GF-D8 (cell line): ENCODE results near the gene CXCR6.

Experiments used
- DNase-seq: peaks from one replicate; lab custom pipeline; 2025; lab: John Stamatoyannopoulos, UW

CXCR6 gene

GRCh38 chr3:45969116-45969515 is 25.9 kb downstream of the CXCR6 start:
- no peak for DNase-seq

DNA sequence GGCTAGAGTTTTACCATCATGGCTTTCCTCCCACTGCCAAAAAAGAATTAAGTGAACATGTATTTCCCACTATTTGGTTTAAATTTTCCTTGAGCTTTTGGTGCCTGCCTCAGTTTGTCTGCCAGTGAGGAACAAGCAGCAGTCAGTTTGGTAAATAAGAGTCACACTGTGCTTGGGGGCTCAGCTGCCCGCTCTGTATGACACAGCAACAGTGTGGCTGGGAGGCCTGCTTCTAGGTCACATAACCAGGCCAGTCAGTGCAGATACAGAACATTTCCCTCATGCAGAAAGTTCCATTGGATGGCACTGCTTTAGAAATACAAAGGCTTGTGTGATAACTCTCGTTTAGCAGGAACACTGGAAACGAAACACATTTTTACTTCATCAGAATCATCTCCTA is 26.7 kb downstream of the CXCR6 start:
- no peak for DNase-seq

- DNase-seq = peak; percentile 95
These were observed 29.5 kb downstream of the CXCR6 start for GRCh38 chr3:45972534-45973402.

DNA sequence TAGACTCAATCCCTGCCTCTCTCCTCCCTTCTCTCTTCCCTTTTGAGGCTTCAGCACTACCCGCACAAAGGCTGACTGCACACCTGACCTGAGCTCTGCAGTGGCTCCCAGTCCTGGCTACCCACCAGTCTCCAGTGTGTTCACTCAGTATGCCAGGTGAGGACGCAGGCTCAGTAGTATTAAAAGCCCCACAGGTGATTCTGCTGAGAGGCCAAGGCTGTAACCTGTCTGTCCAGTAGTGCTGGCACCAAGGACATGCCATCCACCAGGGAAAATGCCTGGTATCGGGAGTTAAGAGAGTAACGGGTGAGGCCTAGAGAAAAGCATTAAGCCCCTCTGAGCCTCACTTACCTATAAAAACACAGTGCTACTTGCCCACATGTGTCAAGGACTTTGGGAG is 31.4 kb downstream of the CXCR6 start:
- no peak for DNase-seq

DNA sequence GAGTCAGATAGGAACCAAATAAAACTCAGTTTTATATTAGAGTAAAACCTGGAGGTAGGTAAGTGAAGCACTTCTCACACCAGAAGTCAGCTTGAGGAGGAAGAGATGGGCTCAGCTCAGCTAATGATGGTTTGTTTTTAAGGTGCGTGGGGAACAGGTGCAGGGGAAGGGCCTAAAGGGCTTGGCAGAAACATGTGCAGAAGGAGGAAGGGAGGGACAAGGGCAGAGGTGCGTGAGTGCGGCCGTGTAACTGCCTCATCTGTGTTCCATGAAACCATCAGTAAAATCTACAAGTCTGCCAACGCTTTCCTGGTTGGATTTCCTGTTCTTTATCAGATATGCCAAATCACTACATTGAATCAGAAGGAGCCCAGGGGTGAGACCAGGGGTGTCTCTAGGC is 32.4 kb downstream of the CXCR6 start:
- peak; percentile 21 for DNase-seq

DNA sequence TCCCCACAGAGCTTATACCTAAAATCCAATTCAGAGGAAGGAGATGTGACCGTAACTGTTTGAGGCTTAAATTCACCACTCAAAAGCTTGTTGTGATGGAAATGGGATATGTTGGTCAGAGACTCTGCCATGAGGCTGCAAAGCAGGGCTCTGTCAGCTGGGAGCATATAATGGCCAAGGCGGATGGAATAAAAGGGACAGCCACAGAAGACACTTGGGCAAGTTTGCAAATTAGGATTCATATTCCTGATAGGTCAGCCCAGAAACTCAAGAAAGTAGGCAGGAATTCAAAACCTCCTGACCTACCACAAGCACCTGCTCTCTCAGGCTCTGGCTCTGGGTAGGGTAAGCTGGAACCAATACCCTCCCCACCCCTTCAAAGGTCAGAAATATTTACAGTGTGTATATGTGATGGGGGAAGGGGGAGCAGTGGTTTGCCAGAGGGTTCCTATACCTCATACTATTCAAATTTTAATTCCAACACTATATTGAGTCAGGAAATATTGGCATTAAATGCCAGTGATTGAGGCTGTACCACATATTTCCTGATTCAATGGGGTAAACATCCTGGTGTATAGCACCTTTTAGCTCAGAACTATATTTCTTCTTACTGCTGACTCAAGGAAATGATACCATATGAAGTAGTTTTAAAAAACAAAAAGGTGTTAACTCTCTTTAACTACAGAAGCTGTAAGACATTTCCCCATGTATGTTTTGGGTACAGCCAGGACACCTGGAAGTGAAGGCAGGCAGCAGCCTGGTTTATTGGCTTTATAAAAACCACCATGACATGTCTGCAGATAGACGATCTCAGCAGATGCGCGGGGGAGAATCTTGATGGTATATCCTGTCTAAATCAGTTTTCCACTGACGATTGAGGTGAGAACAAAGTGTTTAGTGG is 33.2 kb downstream of the CXCR6 start:
- DNase-seq = peak; percentile 45

DNA sequence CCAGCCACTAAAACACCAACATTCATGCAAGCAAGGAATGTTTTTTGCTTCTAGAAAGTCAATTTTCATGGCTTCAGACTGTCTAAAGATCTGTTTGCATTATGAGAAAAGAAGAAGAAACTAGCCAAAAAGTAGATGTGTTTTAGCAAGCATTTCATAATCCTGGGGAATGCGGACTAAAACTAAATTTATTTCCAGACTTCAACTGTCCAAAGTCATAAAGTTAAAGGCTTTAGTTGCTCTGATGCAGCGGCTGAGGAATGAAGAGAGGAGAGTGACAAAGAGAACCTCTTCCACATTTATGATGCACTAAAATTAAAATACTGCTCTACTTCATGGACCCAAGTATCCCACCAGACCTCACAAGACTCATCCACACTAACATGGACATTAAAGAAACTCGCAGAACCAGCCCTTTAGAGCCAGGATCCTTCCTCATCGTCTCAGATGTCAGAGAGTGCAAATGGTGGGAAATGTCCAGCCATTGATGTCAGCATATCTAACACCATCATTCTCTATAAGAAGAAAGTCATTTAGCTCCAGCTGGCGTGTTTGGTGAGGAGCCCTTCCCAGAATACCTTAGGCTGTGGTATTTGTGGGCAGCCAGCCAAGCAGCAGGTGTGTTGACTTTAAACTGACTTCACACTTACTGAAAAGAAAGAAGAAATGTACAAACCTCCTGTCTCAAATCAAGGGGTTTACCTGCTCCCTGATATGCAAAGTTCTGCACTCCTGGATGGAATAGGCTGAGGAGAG is 34.9 kb downstream of the CXCR6 start:
- no peak for DNase-seq

DNA sequence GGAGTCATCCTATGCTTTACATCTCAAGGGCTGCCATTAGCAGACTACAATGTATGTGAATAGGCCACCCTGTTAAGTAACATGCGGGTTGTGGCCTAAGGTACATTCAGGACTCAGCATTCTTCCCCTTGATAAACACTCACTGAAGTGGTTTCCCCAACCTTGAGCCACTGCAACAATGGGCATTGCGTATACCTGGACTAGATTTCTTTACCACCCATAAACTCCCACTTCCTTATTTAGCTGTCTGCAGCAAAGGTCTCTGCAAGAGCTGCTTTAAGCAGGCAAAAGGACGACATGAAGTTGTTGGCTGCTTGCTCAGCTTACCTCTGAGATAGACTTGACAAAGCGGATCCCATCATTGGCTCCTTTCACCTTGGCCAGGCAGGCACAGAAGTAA is 36.1 kb downstream of the CXCR6 start:
- DNase-seq = peak; percentile 64

- DNase-seq = no peak
These were observed 37.1 kb downstream of the CXCR6 start for GRCh38 chr3:45980229-45980813.

GRCh38 chr3:45980819-45981218 is 37.6 kb downstream of the CXCR6 start:
- DNase-seq = no peak

DNA sequence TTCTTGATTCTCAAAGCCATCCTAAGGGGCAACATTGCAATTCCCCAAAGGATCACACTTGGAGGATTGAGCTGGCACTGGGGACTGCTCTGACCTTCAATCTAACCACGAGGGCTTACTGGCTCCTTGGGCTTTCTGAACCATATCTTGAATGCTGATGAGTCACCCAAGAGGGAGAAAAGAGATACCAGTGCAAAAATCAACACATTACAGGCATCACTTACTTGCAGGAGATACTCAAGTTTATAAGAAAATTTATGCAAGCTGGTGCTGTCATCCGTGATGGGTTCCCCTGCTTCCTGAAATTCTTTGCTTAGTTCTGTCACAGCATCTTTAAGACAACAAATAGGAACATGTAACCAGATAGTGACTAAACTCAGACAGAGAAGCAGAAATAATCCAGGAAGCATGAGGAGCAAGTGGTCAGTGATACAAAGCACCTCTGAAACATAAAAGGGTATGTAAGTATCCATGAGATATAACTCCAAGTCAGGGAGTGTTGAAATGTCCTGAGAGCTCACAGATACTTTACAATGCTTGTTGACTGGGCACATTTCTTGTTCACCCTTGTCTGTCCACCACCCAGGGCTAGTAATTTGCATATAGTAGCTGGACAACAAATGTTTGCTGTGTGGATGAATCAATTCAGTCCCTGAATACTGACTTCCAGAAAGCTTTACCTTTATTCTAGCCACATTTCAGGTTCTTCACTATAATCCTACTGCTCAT is 38.2 kb downstream of the CXCR6 start:
- no peak for DNase-seq

DNA sequence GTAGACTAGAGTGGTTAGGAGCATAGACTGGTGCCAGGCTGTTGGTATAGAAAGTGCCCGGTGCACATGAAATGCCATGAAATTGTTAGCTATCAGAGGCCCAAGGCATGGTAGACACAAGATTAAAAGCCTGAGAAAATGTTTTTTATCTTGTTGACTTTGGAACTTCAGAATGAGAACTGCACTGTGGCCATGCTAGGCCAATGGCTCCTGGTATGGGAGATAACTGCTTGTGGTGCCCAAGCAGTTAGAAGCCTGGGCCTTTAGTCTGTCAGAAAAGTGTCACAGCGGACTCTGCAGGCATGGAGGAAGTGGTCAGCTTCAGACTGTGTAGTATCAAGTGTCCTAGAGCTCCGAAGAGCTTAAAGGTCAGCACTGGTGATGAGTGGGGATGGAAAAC is 40.5 kb downstream of the CXCR6 start:
- no peak for DNase-seq

GRCh38 chr3:45984331-45985312 is 41.4 kb downstream of the CXCR6 start:
- no peak for DNase-seq

DNA sequence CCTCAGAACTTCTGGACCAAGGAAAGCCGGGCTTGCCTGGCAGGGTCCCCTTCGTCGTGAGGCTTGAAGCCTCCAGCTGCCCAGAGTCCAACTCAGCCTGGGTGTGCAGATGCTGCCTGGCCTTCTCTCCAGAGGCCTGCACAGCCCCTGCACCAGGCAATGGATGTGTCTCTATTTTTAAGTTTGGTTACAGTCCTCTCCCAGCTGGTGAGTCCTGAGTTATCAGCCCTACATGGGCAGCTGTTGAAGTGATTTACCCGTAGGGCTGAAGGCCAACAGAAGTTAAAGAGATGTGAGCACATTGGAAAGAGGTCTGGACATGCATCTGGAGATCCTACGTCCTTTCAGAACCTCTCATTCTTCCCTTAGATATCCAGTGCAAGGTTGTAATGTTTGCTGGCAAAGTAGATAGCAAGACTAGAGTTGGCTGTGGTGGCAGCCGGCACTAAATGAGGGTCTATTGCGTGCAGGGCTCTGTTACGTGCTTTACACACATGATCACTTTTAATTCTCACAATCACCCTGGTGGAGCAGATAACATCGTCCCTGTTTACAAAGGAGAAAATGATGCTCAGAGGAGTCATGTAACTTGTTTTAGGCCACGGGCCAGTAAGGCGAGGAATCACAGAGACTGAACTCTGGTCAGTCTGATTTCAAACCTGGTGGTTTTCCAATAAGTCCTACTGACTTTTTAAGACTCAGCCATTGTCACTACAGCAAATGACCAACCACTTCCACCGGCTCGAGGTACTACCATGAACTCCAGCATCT is 42.5 kb downstream of the CXCR6 start:
- DNase-seq = no peak

DNA sequence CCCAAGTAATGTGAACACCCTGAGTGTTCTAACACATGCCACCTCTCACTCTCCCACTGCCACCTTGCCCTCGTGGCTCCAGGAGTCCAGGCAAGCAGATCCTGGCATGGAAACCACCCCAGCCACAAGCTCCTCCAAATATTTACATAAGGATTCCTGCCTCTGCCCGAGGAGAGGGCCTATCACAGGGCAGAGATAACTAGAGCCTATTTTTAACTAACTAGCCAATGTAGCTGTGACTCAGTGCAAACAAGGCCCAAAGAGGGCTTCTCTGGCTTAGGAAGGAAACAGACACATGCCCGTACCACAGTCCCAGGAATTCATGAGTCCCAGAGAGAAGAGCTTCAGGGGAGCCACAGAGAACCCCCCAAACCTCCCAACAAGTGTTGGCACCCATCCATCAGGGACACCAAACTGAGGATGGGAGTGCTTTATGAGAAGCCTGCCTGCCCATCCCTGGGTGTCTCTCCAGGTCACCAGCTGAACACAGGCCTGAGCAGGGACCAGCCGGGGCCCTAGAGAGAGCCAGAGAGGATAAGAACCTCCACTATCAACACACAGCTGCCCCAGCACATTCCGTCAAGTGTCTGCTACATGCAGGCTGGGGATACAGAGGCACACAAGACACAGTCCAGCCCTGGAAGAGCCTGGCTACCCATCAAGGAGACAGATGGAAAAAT is 43.2 kb downstream of the CXCR6 start:
- DNase-seq = no peak

DNA sequence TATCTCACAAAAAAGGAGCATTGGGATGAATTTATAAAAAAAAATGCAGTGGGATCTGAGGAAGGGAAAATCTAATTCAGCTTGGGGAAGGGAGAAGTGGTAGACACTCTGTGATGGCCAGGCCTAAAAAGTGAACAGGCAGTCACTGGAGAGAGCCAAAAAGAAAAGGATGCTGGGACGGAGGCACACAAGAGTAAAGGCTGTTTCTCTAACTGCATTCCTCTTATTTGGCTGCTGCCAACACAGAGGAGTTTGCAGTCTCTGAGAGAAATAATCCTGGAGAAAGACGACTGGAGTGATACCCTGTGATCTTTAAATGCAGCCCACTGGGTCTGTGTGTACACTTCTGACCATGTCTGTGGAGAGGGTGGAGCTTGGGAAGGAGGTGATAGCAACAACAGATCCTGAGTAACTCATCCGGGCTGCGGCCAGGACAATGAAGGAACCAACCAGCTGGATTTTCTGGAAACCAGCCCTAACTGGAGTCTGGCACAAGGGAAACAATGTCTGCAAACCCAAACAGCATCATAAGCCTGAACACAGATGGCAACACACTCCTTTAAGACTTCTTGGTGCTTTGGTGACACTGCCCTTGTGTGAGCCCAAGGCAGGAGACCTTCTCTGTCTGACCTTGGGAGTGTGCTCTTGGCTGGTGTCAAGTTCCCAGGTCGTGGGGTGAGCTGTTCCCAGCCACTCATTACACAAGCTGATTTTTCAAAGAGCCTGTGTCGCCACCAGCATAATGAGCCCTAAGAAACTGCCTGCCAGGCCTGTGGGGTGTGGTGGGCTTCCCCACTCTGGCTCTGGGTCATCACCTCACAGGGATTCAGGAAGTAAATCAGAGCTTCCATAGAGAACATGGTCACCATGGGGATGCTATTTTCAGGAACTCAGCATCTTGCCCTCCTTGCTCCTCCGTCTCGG is 44.4 kb downstream of the CXCR6 start:
- DNase-seq = no peak

DNA sequence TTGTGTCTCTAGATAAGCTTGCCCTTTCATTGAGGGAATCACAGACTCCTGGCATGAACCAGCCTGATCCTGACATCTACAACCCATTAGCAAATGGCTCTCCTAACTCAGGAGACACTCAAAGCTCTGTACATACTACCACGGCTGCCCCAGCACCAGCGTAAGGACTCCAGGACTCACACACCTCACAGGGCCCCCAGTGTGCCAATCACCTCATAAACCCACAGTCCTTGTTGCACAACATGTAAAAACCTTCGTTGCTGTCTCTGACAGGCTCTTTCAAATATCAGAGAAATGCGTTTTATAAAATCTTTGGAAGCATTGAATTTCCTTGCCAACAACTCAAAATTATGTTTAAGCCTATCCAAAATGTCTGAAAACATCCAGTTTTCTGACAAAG is 45.1 kb downstream of the CXCR6 start:
- peak; percentile 39 for DNase-seq

DNA sequence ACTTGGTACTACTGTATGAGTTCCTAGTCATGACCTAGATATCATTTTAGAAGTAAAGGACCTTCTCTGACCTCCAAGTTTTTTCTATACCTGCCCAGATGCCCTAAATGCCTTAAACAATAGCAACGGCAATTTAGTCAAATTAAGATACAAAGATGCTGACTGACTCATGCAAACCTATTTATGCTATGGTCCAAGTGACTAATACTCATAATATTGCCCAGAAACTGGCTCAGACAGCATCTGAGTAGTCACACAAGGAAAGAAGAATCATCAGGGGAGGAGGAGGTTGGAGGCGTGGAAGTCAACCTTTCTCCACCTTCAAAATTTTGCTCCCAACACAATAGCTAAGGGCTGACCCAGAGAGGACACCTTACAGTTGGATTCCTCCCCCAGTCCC is 45.5 kb downstream of the CXCR6 start:
- DNase-seq = no peak
